T-helper 17 cell (primary cell): Measurements from ENCODE around the gene LHX5. TPM values are rescaled to one million over a fixed set of nuclear protein-coding genes. Genes with fewer than 3 reads are reported as not detected.

Experiments
- ATAC-seq: fragments of 150-1000 bp; cut with Tn5 transposase; 2 replicates; pipeline ENCODE4 v1.10.0; 2021; ENCODE audit warnings: mild to moderate bottlenecking, moderate library complexity
- DNase-seq, 3 donors: peaks; one replicate each; pipeline versions ENCODE4 v3.0.0 to v3.0.0-alpha.2; 2020 to 2021
- H3K9me3 ChIP-seq: one replicate; pipeline ENCODE4 v1.7.0; 2013; ENCODE audit warnings: low read length, mild to moderate bottlenecking; ENCODE audit not compliant: control insufficient read depth, poor library complexity, severe bottlenecking
- H3K27ac Mint-ChIP-seq: one replicate; pipeline ENCODE4 v1.8.0; 2022; ENCODE audit warnings: mild to moderate bottlenecking, moderate library complexity, mixed read lengths
- H3K27me3 Mint-ChIP-seq: one replicate; pipeline ENCODE4 v1.8.0; 2022; ENCODE audit warnings: mixed read lengths
- H3K36me3 Mint-ChIP-seq: one replicate; pipeline ENCODE4 v1.8.0; 2022; ENCODE audit warnings: low read depth, mixed read lengths
- H3K4me1 Mint-ChIP-seq: one replicate; pipeline ENCODE4 v1.8.0; 2022; ENCODE audit warnings: mild to moderate bottlenecking, mixed read lengths
- H3K4me3 Mint-ChIP-seq: one replicate; pipeline ENCODE4 v1.8.0; 2022; ENCODE audit warnings: mild to moderate bottlenecking, moderate library complexity, mixed read lengths
- total RNA-seq, 4 donors: library from RNA in 2 of 4; stranded (reverse) in 2 of 4; gene quantifications; one replicate each; pipeline ENCODE4 v1.2.3 and lab custom pipeline; 2022 to 2026

The LHX5 gene
- total RNA-seq, 2 donors from 2014 or later = not detected

DNA sequence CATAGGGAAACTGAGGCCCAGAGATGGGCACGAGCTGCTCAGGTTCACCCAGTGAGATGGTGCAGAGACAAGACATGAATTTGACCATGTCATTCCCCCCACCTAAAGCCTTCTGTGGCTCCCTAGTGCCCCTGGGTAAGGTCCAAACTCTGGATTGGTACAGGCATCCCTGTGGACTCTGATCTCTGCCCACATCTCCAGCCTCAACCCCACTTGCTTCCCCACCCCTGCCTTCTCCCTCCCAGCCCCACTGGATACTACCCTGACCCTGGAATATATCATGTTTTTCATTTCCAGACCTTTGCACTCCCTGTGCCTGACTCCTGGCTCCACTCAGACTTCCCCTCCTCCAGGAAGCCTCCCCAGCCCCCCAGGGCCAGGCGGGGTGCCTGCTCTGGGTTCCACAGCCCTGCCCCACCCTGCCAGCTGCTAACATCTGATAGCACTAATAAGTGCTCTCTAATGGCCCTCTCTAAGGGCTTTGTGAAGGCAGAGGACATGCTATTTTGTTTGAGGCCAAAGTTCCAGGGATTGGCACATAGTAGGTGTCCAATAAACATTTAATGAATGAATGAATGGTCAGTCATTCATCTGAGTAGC lies 50.6 kb downstream of the LHX5 start:
- Mint-ChIP-seq H3K27me3 (peaks cover 25% of the 10 kb centered on the region), H3K4me1 (peaks cover 8% of the 10 kb centered on the region), H3K36me3 (no peaks in the 10 kb centered on the region), H3K27ac (no peak overlapping the region), H3K4me3 (no peak overlapping the region)
- no peak for ATAC-seq
- H3K9me3 ChIP-seq = no peaks in the 10 kb centered on the region
- no peak for DNase-seq

- Mint-ChIP-seq H3K4me3 (no peak overlapping the region), H3K36me3 (peaks cover 2% of the 10 kb centered on the region), H3K27me3 (peaks cover 39% of the 10 kb centered on the region), H3K27ac (no peak overlapping the region), H3K4me1 (peaks cover 5% of the 10 kb centered on the region)
- no peak for ATAC-seq
- no peaks in the 10 kb centered on the region for H3K9me3 ChIP-seq
- no peak for DNase-seq
Observed at GRCh38 chr12:113418213-113418879, 53.3 kb downstream of the LHX5 start.

DNA sequence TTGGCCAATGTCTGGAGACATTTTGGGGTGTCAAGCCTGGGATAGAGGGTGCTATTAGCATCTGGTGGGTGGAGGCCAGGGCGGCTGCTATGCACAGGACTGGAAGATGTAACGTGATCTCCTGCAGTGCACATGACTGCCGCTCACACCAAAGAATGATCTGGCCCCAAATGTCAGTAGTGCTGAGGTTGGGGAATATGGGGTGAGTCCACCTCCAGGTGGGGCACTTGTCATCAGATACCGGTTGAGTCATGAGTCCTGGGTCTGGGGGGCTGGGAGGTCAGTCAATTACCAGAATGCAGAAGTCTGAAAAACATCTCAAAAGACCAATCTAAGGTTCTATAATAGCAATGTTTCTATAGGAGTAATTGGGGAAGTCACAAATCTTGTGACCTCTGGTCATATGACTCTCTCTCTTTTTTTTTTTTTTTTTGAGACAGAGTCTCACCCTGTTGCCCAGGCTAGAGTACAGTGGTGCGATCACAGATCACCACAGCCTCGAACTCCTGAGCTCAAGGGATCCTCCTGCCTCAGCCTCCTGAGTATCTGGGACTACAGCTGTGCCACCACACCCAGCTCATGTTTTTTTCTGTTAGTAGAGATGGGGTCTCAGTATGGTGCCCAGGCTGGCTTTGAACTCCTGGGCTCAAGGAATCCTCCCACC lies 55.4 kb downstream of the LHX5 start:
- no peaks in the 10 kb centered on the region for H3K4me1 Mint-ChIP-seq
- no peak overlapping the region for H3K27ac Mint-ChIP-seq
- H3K4me3 Mint-ChIP-seq = no peak overlapping the region
- H3K9me3 ChIP-seq = no peaks in the 10 kb centered on the region
- DNase-seq (no peak), ATAC-seq (peak; percentile 36)
- peaks cover 2% of the 10 kb centered on the region for H3K36me3 Mint-ChIP-seq
- peaks cover 39% of the 10 kb centered on the region for H3K27me3 Mint-ChIP-seq

- Mint-ChIP-seq H3K4me3 (no peak overlapping the region), H3K27me3 (peaks cover 51% of the 10 kb centered on the region), H3K27ac (no peak overlapping the region), H3K4me1 (no peaks in the 10 kb centered on the region), H3K36me3 (peaks cover 2% of the 10 kb centered on the region)
- no peak for DNase-seq
- no peaks in the 10 kb centered on the region for H3K9me3 ChIP-seq
- ATAC-seq = no peak
Observed at GRCh38 chr12:113414519-113415038, 57.1 kb downstream of the LHX5 start.

- Mint-ChIP-seq H3K4me3 (no peak overlapping the region), H3K27ac (no peak overlapping the region), H3K36me3 (peaks cover 2% of the 10 kb centered on the region), H3K4me1 (no peaks in the 10 kb centered on the region), H3K27me3 (peaks cover 45% of the 10 kb centered on the region)
- H3K9me3 ChIP-seq = no peaks in the 10 kb centered on the region
- ATAC-seq (no peak), DNase-seq (no peak)
Observed at GRCh38 chr12:113413488-113413939, 58.2 kb downstream of the LHX5 start.

Other genes starting within 250 kb of the LHX5 start
- gene SLC8B1, start 136.8 kb downstream of the LHX5 start, total RNA-seq = 10 to 100 TPM; 58.6 to 66.0 TPM
- gene PLBD2, start 113.3 kb downstream of the LHX5 start, total RNA-seq = 10 to 100 TPM; 14.0 to 19.0 TPM
- not detected for gene SDS, start 68.0 kb downstream of the LHX5 start, total RNA-seq
- under 1 TPM in 1 of 2 donors, not detected in 1; 0.42 TPM for gene SDSL, start 49.5 kb downstream of the LHX5 start, total RNA-seq